Measurements from ENCODE around the gene APBB1IP. TPM values are rescaled to one million over a fixed set of nuclear protein-coding genes. Genes with fewer than 3 reads are reported as not detected.

APBB1IP gene
- total and polyA plus RNA-seq, 2 of the 8 experiments (the other 6 are each of a cell fraction or from before 2014, with no cell fraction given), result 0.05 TPM; not detected in 1

DNA sequence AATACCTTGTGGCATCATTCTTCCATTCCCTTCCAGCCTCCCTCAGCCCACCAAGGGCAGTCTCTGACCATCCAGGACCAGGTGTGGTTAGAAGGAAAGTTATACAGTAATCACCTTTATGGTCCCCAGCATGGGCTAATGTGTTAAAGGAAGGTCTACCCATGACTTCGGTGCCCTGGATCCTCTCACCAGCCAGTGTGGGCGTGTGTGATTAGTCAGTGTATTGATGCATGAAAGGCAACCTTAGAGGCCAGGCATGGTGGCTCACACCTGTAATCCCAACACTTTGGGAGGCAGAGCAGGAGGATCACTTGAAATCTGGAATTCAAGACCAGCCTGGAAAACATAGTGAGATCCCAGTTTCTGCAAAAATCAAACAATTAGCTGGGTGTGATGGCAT, 88.9 kb downstream of the APBB1IP start:
- no peak for DNase-seq (ENCODE audit: low read depth in 1 of 2, low spot score in 2 of 2)
- Histone ChIP-seq H3K4ac (replicated peaks; ENCODE audit: insufficient read length, low read depth, low read length) (no peak overlapping the region), H4K5ac (ENCODE audit: insufficient read length, low read depth, low read length) (no peak overlapping the region), H2BK20ac (ENCODE audit: low read length) (no peak overlapping the region), H3K18ac (ENCODE audit: extremely low read depth, low read length) (no peak overlapping the region), H2BK12ac (ENCODE audit: low read depth, low read length) (no peak overlapping the region), H3K36me3 (ENCODE audit: control insufficient read depth in 2 of 4, insufficient read depth in 4 of 4, low read length in 3 of 4) (no peaks in the 10 kb centered on the region), H3K79me2 (ENCODE audit: control insufficient read depth in 1 of 2, insufficient read depth in 2 of 2, low read length in 2 of 2) (no peaks in the 10 kb centered on the region), H3K79me1 (ENCODE audit: low read depth, low read length) (no peaks in the 10 kb centered on the region), H4K20me1 (replicated peaks in 1 of 2; ENCODE audit: control insufficient read depth in 1 of 2, insufficient read depth in 2 of 2, low read length in 2 of 2) (no peaks in the 10 kb centered on the region), H4K8ac (ENCODE audit: extremely low read depth, insufficient read depth, low read length) (no peak overlapping the region), H4K91ac (replicated peaks; ENCODE audit: insufficient read length, low read length) (no peak overlapping the region), H3K4me1 (replicated peaks in 1 of 4; ENCODE audit: control insufficient read depth in 3 of 4, insufficient read depth in 4 of 4, low read length in 3 of 4) (no peaks in the 10 kb centered on the region), H2BK120ac (replicated peaks; ENCODE audit: low read depth, low read length) (no peak overlapping the region), H3K9ac (replicated peaks in 1 of 4; ENCODE audit: extremely low read depth in 1 of 4, low read depth in 3 of 4, low read length in 3 of 4) (no peak overlapping the region), H3K9me3 (ENCODE audit: insufficient read depth in 2 of 2, low read depth in 1 of 2, low read length in 1 of 2) (no peaks in the 10 kb centered on the region), H3K56ac (replicated peaks; ENCODE audit: insufficient read length, low read depth, low read length) (no peak overlapping the region), H3K27me3 (replicated peaks in 1 of 4; ENCODE audit: control insufficient read depth in 3 of 4, extremely low read depth in 1 of 4, insufficient read depth in 3 of 4, low read length in 3 of 4) (no peaks in the 10 kb centered on the region), H2BK5ac (ENCODE audit: low read depth, low read length) (no peak overlapping the region), H3K4me3 (ENCODE audit: extremely low read depth in 1 of 4, insufficient read depth in 2 of 4, low read depth in 3 of 4, low read length in 4 of 4) (no peak overlapping the region), H3K23ac (ENCODE audit: insufficient read length) (no peak overlapping the region), H3K23me2 (ENCODE audit: low read depth, low read length) (no peaks in the 10 kb centered on the region), H3K14ac (ENCODE audit: insufficient read length) (no peak overlapping the region), H3K27ac (ENCODE audit: low read depth, low read length) (no peak overlapping the region), H3K4me2 (ENCODE audit: insufficient read depth in 1 of 2, low read depth in 2 of 2, low read length in 2 of 2) (no peak overlapping the region), H2AK5ac (ENCODE audit: low read depth, low read length) (0 out of 2 replicates have a peak overlapping the region, but pooled peaks have one; percentile 24), H2AFZ (ENCODE audit: low read length) (no peak overlapping the region), H2BK15ac (ENCODE audit: low read length) (no peak overlapping the region)
- POLR2A ChIA-PET (ENCODE audit: partially characterized antibody), result no interaction called here
- FAIRE-seq, result no peak
- CTCF ChIA-PET (ENCODE audit: partially characterized antibody), result interaction anchor here (0.7 kb wide), 1 partner anchor 23 kb away, joined by 3 read pairs; no protein-coding TSS in a partner anchor
- WGBS, 2 experiments (ENCODE audit: extremely low coverage in 1 of 2, insufficient coverage in 1 of 2, insufficient read length in 1 of 2, insufficient replicate concordance in 2 of 2, low coverage in 1 of 2, low lambda C conversion rate in 2 of 2, missing lambda C conversion rate in 1 of 2), result 89% methylated on average over 2 of the region's 2 CpGs; no CpG with 5 or more reads in 1 of the 2 experiments
- TF ChIP-seq BACH1 (IDR thresholded peaks at IDR 0.05; ENCODE audit: low read length), result no peak
- TF ChIP-seq TAF7 (optimal IDR thresholded peaks at IDR 0.05; ENCODE audit: borderline replicate concordance, low read depth, low read length), result no peak
- no peak for TF ChIP-seq CREB1 (IDR thresholded peaks at IDR 0.05)
- TF ChIP-seq CEBPB (IDR thresholded peaks at IDR 0.05; ENCODE audit: low read depth, low read length), result no peak
- TF ChIP-seq, protein P1, sequence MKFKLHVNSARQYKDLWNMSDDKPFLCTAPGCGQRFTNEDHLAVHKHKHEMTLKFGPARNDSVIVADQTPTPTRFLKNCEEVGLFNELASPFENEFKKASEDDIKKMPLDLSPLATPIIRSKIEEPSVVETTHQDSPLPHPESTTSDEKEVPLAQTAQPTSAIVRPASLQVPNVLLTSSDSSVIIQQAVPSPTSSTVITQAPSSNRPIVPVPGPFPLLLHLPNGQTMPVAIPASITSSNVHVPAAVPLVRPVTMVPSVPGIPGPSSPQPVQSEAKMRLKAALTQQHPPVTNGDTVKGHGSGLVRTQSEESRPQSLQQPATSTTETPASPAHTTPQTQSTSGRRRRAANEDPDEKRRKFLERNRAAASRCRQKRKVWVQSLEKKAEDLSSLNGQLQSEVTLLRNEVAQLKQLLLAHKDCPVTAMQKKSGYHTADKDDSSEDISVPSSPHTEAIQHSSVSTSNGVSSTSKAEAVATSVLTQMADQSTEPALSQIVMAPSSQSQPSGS (IDR thresholded peaks at IDR 0.05; ENCODE audit: low read length), result no peak
- no peak for TF ChIP-seq SIN3A (conservative IDR thresholded peaks at IDR 0.05 in 1 of 2, IDR thresholded peaks at IDR 0.05 in 1 of 2; ENCODE audit: low read depth in 1 of 2, low read length in 2 of 2)
- no peak for TF ChIP-seq SP1 (IDR thresholded peaks at IDR 0.05; ENCODE audit: low read depth, low read length)
- no peak for TF ChIP-seq TBP (IDR thresholded peaks at IDR 0.05; ENCODE audit: low read depth, low read length)
- TF ChIP-seq ZNF274 (IDR thresholded peaks at IDR 0.05; ENCODE audit: borderline replicate concordance, extremely low read depth, low read length), result no peak
- TF ChIP-seq ASH2L (IDR thresholded peaks at IDR 0.05; ENCODE audit: low read length), result no peak
- no peak for TF ChIP-seq RFX5 (IDR thresholded peaks at IDR 0.05; ENCODE audit: borderline replicate concordance, low read depth, low read length)
- TF ChIP-seq CBX8 (IDR thresholded peaks at IDR 0.05; ENCODE audit: borderline replicate concordance, low read depth, low read length), result no peak
- TF ChIP-seq KDM4A (IDR thresholded peaks at IDR 0.05; ENCODE audit: low read depth, low read length, severe bottlenecking), result no peak
- no peak for TF ChIP-seq SUZ12 (IDR thresholded peaks at IDR 0.05; ENCODE audit: low read length)

Measured in H1 (cell line).